H9 (cell line): Measurements from ENCODE around the gene AMACR. TPM values are rescaled to one million over a fixed set of nuclear protein-coding genes. Genes with fewer than 3 reads are reported as not detected.

Experiments used
- DNase-seq: peaks from one replicate; pipeline ENCODE4 v3.0.0-alpha.2; 2017
- H2AFZ ChIP-seq: one replicate; pipeline ENCODE4 v1.6.1; 2013; ENCODE audit warnings: mild to moderate bottlenecking, low read length, control low read depth, moderate library complexity
- H2AK5ac ChIP-seq: 2 replicates; pipeline ENCODE4 v1.6.1; 2013; ENCODE audit warnings: low read length, control low read depth, mixed read lengths; ENCODE audit not compliant: insufficient read length
- H2BK120ac ChIP-seq: one replicate; pipeline ENCODE4 v1.6.1; 2013; ENCODE audit warnings: low read depth, mild to moderate bottlenecking, low read length, control low read depth, inconsistent platforms; ENCODE audit not compliant: poor library complexity, severe bottlenecking
- H2BK12ac ChIP-seq: 2 replicates; pipeline ENCODE4 v1.6.1; 2013; ENCODE audit warnings: low read length, control low read depth, mixed read lengths, low read depth; ENCODE audit not compliant: insufficient read length
- H2BK15ac ChIP-seq: 2 replicates; pipeline ENCODE4 v1.6.1; 2013; ENCODE audit warnings: low read depth, low read length, control low read depth
- H2BK20ac ChIP-seq: one replicate; pipeline ENCODE4 v1.6.1; 2013; ENCODE audit warnings: low read depth, mild to moderate bottlenecking, low read length, control low read depth, inconsistent platforms; ENCODE audit not compliant: poor library complexity, severe bottlenecking
- H2BK5ac ChIP-seq: 2 replicates; pipeline ENCODE4 v1.6.1; 2013; ENCODE audit warnings: low read length, control low read depth, mixed read lengths; ENCODE audit not compliant: insufficient read length
- H3K14ac ChIP-seq: 2 replicates; pipeline ENCODE4 v1.6.1; 2013; ENCODE audit warnings: low read length, control low read depth; ENCODE audit not compliant: insufficient read depth
- H3K18ac ChIP-seq: 2 replicates; pipeline ENCODE4 v1.6.1; 2013; ENCODE audit warnings: low read depth, mild to moderate bottlenecking, mixed read lengths, low read length, control low read depth; ENCODE audit not compliant: insufficient read length
- H3K23ac ChIP-seq: 2 replicates; pipeline ENCODE4 v1.6.1; 2013; ENCODE audit warnings: low read length, control low read depth, mixed read lengths, low read depth; ENCODE audit not compliant: insufficient read length
- H3K23me2 ChIP-seq: 2 replicates; pipeline ENCODE4 v1.6.1; 2013; ENCODE audit warnings: low read depth, mild to moderate bottlenecking, mixed read lengths, low read length, control low read depth; ENCODE audit not compliant: insufficient read length, poor library complexity, severe bottlenecking
- H3K27ac ChIP-seq: 2 replicates; pipeline ENCODE4 v1.5.1; 2013; ENCODE audit warnings: low read length, control low read depth, mixed read lengths, low read depth; ENCODE audit not compliant: insufficient read length
- H3K27me3 ChIP-seq: 2 replicates; pipeline ENCODE4 v1.6.1; 2013; ENCODE audit warnings: low read length, control low read depth, inconsistent platforms; ENCODE audit not compliant: insufficient read depth
- H3K4ac ChIP-seq: 2 replicates; pipeline ENCODE4 v1.6.1; 2013; ENCODE audit warnings: low read depth, mild to moderate bottlenecking, control low read depth, inconsistent platforms, low read length, moderate library complexity
- H3K4me1 ChIP-seq: 2 replicates; pipeline ENCODE4 v1.6.1; 2013; ENCODE audit warnings: low read length, control low read depth, inconsistent platforms; ENCODE audit not compliant: insufficient read depth
- H3K4me2 ChIP-seq: 2 replicates; pipeline ENCODE4 v1.6.1; 2013; ENCODE audit warnings: low read length, control low read depth, mixed read lengths; ENCODE audit not compliant: insufficient read length, insufficient read depth
- H3K56ac ChIP-seq: 2 replicates; pipeline ENCODE4 v1.6.1; 2013; ENCODE audit warnings: low read depth, mild to moderate bottlenecking, mixed read lengths, low read length, control low read depth; ENCODE audit not compliant: insufficient read length
- H3K79me1 ChIP-seq: 2 replicates; pipeline ENCODE4 v1.6.1; 2013; ENCODE audit warnings: low read depth, mild to moderate bottlenecking, moderate library complexity, low read length, control low read depth, inconsistent platforms; ENCODE audit not compliant: insufficient read depth, poor library complexity, severe bottlenecking
- H3K79me2 ChIP-seq: 2 replicates; pipeline ENCODE4 v1.6.1; 2013; ENCODE audit warnings: low read length, control low read depth, inconsistent platforms; ENCODE audit not compliant: insufficient read depth
- H3K9ac ChIP-seq: 2 replicates; pipeline ENCODE4 v1.6.1; 2013; ENCODE audit warnings: low read length, control low read depth, mixed read lengths; ENCODE audit not compliant: insufficient read length; ENCODE audit errors: extremely low read depth
- H3K9me3 ChIP-seq: one replicate; pipeline ENCODE4 v1.6.1; 2013; ENCODE audit warnings: low read depth, low read length, inconsistent platforms; ENCODE audit not compliant: control insufficient read depth
- H3T11ph ChIP-seq: one replicate; pipeline ENCODE4 v1.6.1; 2013; ENCODE audit warnings: mild to moderate bottlenecking, low read length, control low read depth, inconsistent platforms
- H4K20me1 ChIP-seq: one replicate; pipeline ENCODE4 v1.6.1; 2013; ENCODE audit not compliant: control insufficient read depth, insufficient read length, insufficient read depth
- H4K5ac ChIP-seq: 2 replicates; pipeline ENCODE4 v1.6.1; 2013; ENCODE audit warnings: low read depth, mild to moderate bottlenecking, mixed read lengths, low read length, control low read depth; ENCODE audit not compliant: insufficient read length
- H4K8ac ChIP-seq: replicated peaks from 2 replicates; pipeline ENCODE4 v1.6.1; 2013; ENCODE audit warnings: low read length, control low read depth, mixed read lengths, low read depth; ENCODE audit not compliant: insufficient read length
- H4K91ac ChIP-seq: 2 replicates; pipeline ENCODE4 v1.6.1; 2013; ENCODE audit warnings: low read depth, mild to moderate bottlenecking, moderate library complexity, mixed read lengths, low read length, control low read depth; ENCODE audit not compliant: insufficient read length
- H3K27ac Mint-ChIP-seq, 3 experiments: 2 replicates in 2 of 3; 3 replicates in 1 of 3; pipeline ENCODE4 v1.8.0; 2020 to 2021; ENCODE audit warnings: mixed read lengths in 3 of 3, mild to moderate bottlenecking in 1 of 3, moderate library complexity in 1 of 3
- H3K27me3 Mint-ChIP-seq: 2 replicates; pipeline ENCODE4 v1.8.0; 2021; ENCODE audit warnings: low read depth, mild to moderate bottlenecking, moderate library complexity, mixed read lengths
- H3K36me3 Mint-ChIP-seq, 3 experiments: 2 replicates in 2 of 3; 3 replicates in 1 of 3; pipeline ENCODE4 v1.8.0; 2020 to 2021; ENCODE audit warnings: low read depth in 3 of 3, mixed read lengths in 3 of 3; ENCODE audit not compliant: insufficient read depth in 1 of 3
- H3K4me1 Mint-ChIP-seq, 2 experiments: 2 replicates each; pipeline ENCODE4 v1.8.0; 2020; ENCODE audit warnings: mixed read lengths in 2 of 2
- H3K4me3 Mint-ChIP-seq, 2 experiments: 2 replicates in 1 of 2; 3 replicates in 1 of 2; pipeline ENCODE4 v1.8.0; 2020 to 2021; ENCODE audit warnings: mild to moderate bottlenecking in 2 of 2, mixed read lengths in 2 of 2, moderate library complexity in 1 of 2
- H3K9me3 Mint-ChIP-seq, 2 experiments: 2 replicates in 1 of 2; 3 replicates in 1 of 2; pipeline ENCODE4 v1.8.0; 2020; ENCODE audit warnings: mild to moderate bottlenecking in 2 of 2, mixed read lengths in 2 of 2, moderate library complexity in 1 of 2
- WGBS: extraction: QIAGEN DNeasy Blood & Tissue Kit; methylation state at CpG from one replicate; pipeline ENCODE4 v1.1.7; 2013; ENCODE audit warnings: missing lambda C conversion rate, low lambda C conversion rate, mixed read lengths; ENCODE audit not compliant: insufficient read length; ENCODE audit errors: extremely low coverage; 5-methylcytosine and 5-hydroxymethylcytosine counted together
- total RNA-seq: library from RNA; stranded (reverse); gene quantifications from 2 replicates; pipeline ENCODE4 v1.2.1, GENCODE V29; 2021
- TF ChIP-seq, protein P1 (sequence below): fragments of 200-600 bp; sonication (generic); conservative IDR thresholded peaks from 3 replicates; pipeline ENCODE4 v1.8.0; 2021; ENCODE audit warnings: antibody characterized with exemption, mild to moderate bottlenecking

Gene AMACR
- total RNA-seq, 1 experiment from 2014 or later, result 9.7 TPM

DNA sequence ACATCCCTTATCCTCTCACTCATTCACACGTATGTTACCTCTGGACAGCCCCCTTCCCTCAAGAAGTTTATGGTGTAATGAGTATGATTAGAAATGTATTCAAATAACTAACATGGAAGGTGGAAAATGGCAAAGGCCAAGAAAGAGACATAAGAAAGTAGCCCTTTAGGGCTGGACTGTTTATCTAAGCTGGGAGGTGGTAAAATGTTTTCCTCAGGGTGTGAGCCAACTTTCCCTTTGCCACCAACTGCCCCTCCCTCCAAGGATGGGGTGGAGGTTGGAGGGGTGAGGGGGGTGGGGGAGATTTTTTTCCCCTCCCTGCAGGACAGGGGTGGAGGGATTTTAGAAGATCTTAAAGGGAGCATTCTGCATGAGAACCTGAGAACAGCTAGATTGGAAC is 31.5 kb downstream of the AMACR start:
- no peak overlapping the region for H3K27ac ChIP-seq
- Mint-ChIP-seq H3K27ac (no peak overlapping the region), H3K4me1 (peaks cover 47 to 66% of the 10 kb centered on the region in 2 experiments), H3K36me3 (peaks cover 0 to 3% (median 0%) of the 10 kb centered on the region in 3 experiments; a peak in 1 of 7 replicates), H3K9me3 (no peaks in the 10 kb centered on the region), H3K27me3 (no peaks in the 10 kb centered on the region), H3K4me3 (no peak overlapping the region)
- DNase-seq, result no peak
- no peak overlapping the region for H3K9ac ChIP-seq
- H3K4me2 ChIP-seq, result no peak overlapping the region
- no peak overlapping the region for H2BK120ac ChIP-seq
- H2AFZ ChIP-seq, result no peak overlapping the region
- H4K8ac ChIP-seq, result no peak overlapping the region
- H3K23ac ChIP-seq, result no peak overlapping the region
- no peak overlapping the region for H3T11ph ChIP-seq
- H4K91ac ChIP-seq, result no peak overlapping the region
- H3K14ac ChIP-seq, result no peak overlapping the region
- H3K56ac ChIP-seq, result no peak overlapping the region
- no peak overlapping the region for H3K4ac ChIP-seq
- no peaks in the 10 kb centered on the region for H4K20me1 ChIP-seq
- no peak overlapping the region for H2BK5ac ChIP-seq
- no peaks in the 10 kb centered on the region for H3K79me1 ChIP-seq
- TF ChIP-seq, protein P1, sequence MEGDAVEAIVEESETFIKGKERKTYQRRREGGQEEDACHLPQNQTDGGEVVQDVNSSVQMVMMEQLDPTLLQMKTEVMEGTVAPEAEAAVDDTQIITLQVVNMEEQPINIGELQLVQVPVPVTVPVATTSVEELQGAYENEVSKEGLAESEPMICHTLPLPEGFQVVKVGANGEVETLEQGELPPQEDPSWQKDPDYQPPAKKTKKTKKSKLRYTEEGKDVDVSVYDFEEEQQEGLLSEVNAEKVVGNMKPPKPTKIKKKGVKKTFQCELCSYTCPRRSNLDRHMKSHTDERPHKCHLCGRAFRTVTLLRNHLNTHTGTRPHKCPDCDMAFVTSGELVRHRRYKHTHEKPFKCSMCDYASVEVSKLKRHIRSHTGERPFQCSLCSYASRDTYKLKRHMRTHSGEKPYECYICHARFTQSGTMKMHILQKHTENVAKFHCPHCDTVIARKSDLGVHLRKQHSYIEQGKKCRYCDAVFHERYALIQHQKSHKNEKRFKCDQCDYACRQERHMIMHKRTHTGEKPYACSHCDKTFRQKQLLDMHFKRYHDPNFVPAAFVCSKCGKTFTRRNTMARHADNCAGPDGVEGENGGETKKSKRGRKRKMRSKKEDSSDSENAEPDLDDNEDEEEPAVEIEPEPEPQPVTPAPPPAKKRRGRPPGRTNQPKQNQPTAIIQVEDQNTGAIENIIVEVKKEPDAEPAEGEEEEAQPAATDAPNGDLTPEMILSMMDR, result no peak
- no peaks in the 10 kb centered on the region for H3K79me2 ChIP-seq
- peaks cover 8% of the 10 kb centered on the region; the same call in 1 of the 2 replicates for H3K4me1 ChIP-seq
- H2BK20ac ChIP-seq, result no peak overlapping the region
- no peaks in the 10 kb centered on the region for H3K9me3 ChIP-seq
- H2BK15ac ChIP-seq, result no peak overlapping the region
- no CpG with 5 or more reads among the region's 1 CpG for WGBS
- no peak overlapping the region for H4K5ac ChIP-seq
- H3K27me3 ChIP-seq, result no peaks in the 10 kb centered on the region
- H2BK12ac ChIP-seq, result no peak overlapping the region
- H2AK5ac ChIP-seq, result no peak overlapping the region
- H3K23me2 ChIP-seq, result no peaks in the 10 kb centered on the region
- H3K18ac ChIP-seq, result no peak overlapping the region
